NCI-H1105 (cell line): ENCODE data around the gene CLDN22.
"Not testable (repeated sequence)": the region's sequence is repeated elsewhere in the genome, so short reads cannot be mapped to it uniquely, and the experiment has no call there.

Experiments used
- DNase-seq: peaks from one replicate; lab custom pipeline; 2025; lab: John Stamatoyannopoulos, UW

CLDN22 gene

GRCh38 chr4:183347146-183347545 is 27.1 kb upstream of the CLDN22 start:
- no peak for DNase-seq

GRCh38 chr4:183345261-183345660 is 25.2 kb upstream of the CLDN22 start:
- no peak for DNase-seq

- DNase-seq, result no peak
These were observed 24.6 kb upstream of the CLDN22 start for GRCh38 chr4:183344523-183345255.

- no peak for DNase-seq
These were observed 23.7 kb upstream of the CLDN22 start for GRCh38 chr4:183343730-183344129.

GRCh38 chr4:183342541-183343533 is 22.8 kb upstream of the CLDN22 start:
- no peak for DNase-seq

GRCh38 chr4:183337833-183338232 is 17.8 kb upstream of the CLDN22 start:
- no peak for DNase-seq

- DNase-seq, result no peak
These were observed 17.3 kb upstream of the CLDN22 start for GRCh38 chr4:183337349-183337748.

GRCh38 chr4:183335369-183335940 is 15.4 kb upstream of the CLDN22 start:
- DNase-seq, result no peak

GRCh38 chr4:183333983-183334382 is 13.9 kb upstream of the CLDN22 start:
- no peak for DNase-seq

GRCh38 chr4:183333202-183333601 is 13.1 kb upstream of the CLDN22 start:
- no peak for DNase-seq

GRCh38 chr4:183332447-183332846 is 12.4 kb upstream of the CLDN22 start:
- no peak for DNase-seq

GRCh38 chr4:183330841-183331240 is 10.8 kb upstream of the CLDN22 start:
- DNase-seq, result no peak

GRCh38 chr4:183329954-183330742 is 10.1 kb upstream of the CLDN22 start:
- DNase-seq, result no peak

- no peak for DNase-seq
These were observed 9.2 kb upstream of the CLDN22 start for GRCh38 chr4:183329244-183329643.

GRCh38 chr4:183328832-183329231 is 8.8 kb upstream of the CLDN22 start:
- DNase-seq, result no peak

- DNase-seq, result no peak
These were observed 7.8 kb upstream of the CLDN22 start for GRCh38 chr4:183327827-183328226.

- no peak for DNase-seq
These were observed 6.8 kb upstream of the CLDN22 start for GRCh38 chr4:183326853-183327252.

- not testable (repeated sequence) for DNase-seq
These were observed 6.3 kb upstream of the CLDN22 start for GRCh38 chr4:183326387-183326786.

- no peak for DNase-seq
These were observed 4.5 kb upstream of the CLDN22 start for GRCh38 chr4:183324619-183325018.

GRCh38 chr4:183324056-183324455 is 4.0 kb upstream of the CLDN22 start:
- DNase-seq, result not testable (repeated sequence)

GRCh38 chr4:183323295-183323694 is 3.2 kb upstream of the CLDN22 start:
- DNase-seq, result no peak

- no peak for DNase-seq
These were observed 2.2 kb upstream of the CLDN22 start, which contains the start of gene CLDN24 for GRCh38 chr4:183322326-183322725. TSS of gene CLDN24 (minus strand) at chr4:183322426. CDS start at chr4:183322426, 0 bp downstream.
